Effector memory CD4-positive, alpha-beta T cell (primary cell): ENCODE results near the gene ADGRL4.

Source experiments
- DNase-seq, 3 donors: peaks; one replicate each; pipeline ENCODE4 v3.0.0-alpha.2; 2020
- H3K27ac ChIP-seq: 2 replicates; pipeline ENCODE4 v1.7.0; 2013; ENCODE audit warnings: mild to moderate bottlenecking, low read length, moderate library complexity; ENCODE audit not compliant: insufficient read depth, poor library complexity, severe bottlenecking
- H3K27me3 ChIP-seq: replicated peaks from 2 replicates; pipeline ENCODE4 v1.7.0; 2013; ENCODE audit warnings: mild to moderate bottlenecking, low read length; ENCODE audit not compliant: insufficient read depth, control insufficient read depth, poor library complexity, severe bottlenecking
- H3K36me3 ChIP-seq: 2 replicates; pipeline ENCODE4 v1.7.0; 2013; ENCODE audit warnings: mild to moderate bottlenecking, low read length, moderate library complexity; ENCODE audit not compliant: control insufficient read depth, insufficient read depth
- H3K4me1 ChIP-seq: 2 replicates; pipeline ENCODE4 v1.7.0; 2013; ENCODE audit warnings: low read length, mild to moderate bottlenecking; ENCODE audit not compliant: control insufficient read depth, insufficient read depth, poor library complexity, severe bottlenecking
- H3K4me3 ChIP-seq: 2 replicates; pipeline ENCODE4 v1.7.0; 2013; ENCODE audit warnings: low read length, low read depth, mild to moderate bottlenecking; ENCODE audit not compliant: insufficient read depth, poor library complexity, severe bottlenecking
- H3K9me3 ChIP-seq: 2 replicates; pipeline ENCODE4 v1.7.0; 2013; ENCODE audit warnings: mild to moderate bottlenecking, low read length, moderate library complexity; ENCODE audit not compliant: control insufficient read depth

The ADGRL4 gene

DNA sequence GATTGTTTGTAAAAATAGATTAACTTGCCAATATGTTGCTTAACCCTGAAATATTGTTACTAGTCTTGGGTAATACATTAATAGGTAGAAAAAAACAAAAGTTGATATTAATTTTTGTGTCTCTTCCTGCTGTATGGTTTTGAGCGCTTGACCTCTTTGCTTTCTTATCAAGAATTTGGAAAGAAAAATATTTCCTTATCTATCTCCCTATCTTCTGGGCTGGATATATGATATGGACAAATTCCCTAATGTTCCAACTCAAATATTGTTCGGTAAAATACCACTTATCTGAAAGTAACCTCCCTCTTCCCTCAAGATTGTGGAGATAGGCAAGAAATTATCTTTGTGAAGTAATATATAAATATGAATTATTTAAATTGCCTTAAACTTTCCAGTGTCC, 57.3 kb downstream of the ADGRL4 start:
- no peak for DNase-seq
- Histone ChIP-seq H3K9me3 (no peaks in the 10 kb centered on the region), H3K27me3 (no peaks in the 10 kb centered on the region), H3K4me1 (no peaks in the 10 kb centered on the region), H3K4me3 (no peak overlapping the region), H3K36me3 (no peaks in the 10 kb centered on the region), H3K27ac (no peak overlapping the region)

DNA sequence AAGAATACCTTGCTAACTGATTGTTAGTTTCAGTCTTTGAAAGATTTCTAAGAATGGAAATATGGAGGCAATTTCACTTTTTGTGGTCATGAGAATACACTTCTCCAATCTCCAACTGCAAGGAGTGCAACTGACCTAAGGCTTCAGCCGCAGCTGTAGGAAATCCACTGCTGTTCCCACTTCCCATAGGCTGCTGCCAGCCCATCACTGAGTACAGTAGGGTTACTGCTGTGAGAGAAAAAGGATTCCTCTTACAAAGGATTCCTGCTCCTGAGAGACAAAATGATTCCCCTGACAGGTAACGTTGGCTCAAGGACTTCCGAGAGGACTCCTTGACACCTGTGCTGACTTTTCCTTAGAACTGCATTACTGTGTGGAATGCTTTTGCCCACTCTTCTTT, 87.4 kb downstream of the ADGRL4 start:
- H3K27me3 ChIP-seq: no peaks in the 10 kb centered on the region
- no peak overlapping the region for H3K4me3 ChIP-seq
- no peaks in the 10 kb centered on the region for H3K36me3 ChIP-seq
- H3K9me3 ChIP-seq: no peaks in the 10 kb centered on the region
- H3K4me1 ChIP-seq: no peaks in the 10 kb centered on the region
- no peak for DNase-seq
- H3K27ac ChIP-seq: no peak overlapping the region

- Histone ChIP-seq H3K36me3 (no peaks in the 10 kb centered on the region), H3K9me3 (no peaks in the 10 kb centered on the region), H3K27me3 (no peaks in the 10 kb centered on the region), H3K27ac (no peak overlapping the region), H3K4me1 (no peaks in the 10 kb centered on the region), H3K4me3 (no peak overlapping the region)
- DNase-seq: no peak
These were observed 88.4 kb downstream of the ADGRL4 start for GRCh38 chr1:78918157-78918556.

DNA sequence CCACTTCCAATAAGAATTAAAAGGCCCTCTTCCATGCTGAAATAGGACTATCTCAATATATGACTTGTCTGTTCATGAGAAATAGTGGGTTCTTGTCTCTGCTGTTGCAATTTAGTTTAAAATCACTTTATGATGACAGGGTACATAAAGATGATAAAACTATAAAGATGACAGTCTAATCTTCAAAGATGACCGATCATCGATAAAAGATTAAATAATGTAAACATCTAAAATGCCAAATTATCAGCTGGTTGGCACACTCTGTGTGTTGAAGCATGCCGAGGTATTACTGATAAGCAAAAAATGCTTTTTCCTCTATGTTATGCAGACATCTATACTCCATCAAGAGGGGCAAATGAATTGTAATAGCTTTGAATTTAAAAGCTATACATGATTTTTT, 89.5 kb downstream of the ADGRL4 start:
- H3K4me1 ChIP-seq: no peaks in the 10 kb centered on the region
- no peak for DNase-seq
- no peak overlapping the region for H3K27ac ChIP-seq
- no peaks in the 10 kb centered on the region for H3K27me3 ChIP-seq
- no peak overlapping the region for H3K4me3 ChIP-seq
- H3K36me3 ChIP-seq: no peaks in the 10 kb centered on the region
- H3K9me3 ChIP-seq: no peaks in the 10 kb centered on the region

DNA sequence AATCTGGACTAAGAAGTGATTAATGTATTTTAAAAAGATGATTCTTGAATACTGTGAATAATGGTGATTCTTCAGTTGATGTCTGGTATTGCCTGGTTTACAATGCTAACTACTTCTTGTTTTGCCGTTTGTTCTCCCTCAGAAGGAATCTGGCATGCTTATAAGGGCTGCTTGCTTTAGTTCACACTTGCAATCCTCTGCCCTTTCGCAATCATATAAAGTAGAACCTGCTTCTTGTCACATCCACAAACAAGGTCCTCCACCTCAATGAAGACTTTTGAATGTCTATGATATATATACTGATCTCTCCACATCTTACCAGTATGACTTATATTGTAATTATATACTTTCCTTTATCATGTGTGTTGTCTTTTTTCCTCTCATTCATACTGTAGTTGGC, 92.6 kb downstream of the ADGRL4 start:
- Histone ChIP-seq H3K4me3 (no peak overlapping the region), H3K4me1 (no peaks in the 10 kb centered on the region), H3K9me3 (no peaks in the 10 kb centered on the region), H3K36me3 (no peaks in the 10 kb centered on the region), H3K27me3 (no peaks in the 10 kb centered on the region), H3K27ac (no peak overlapping the region)
- DNase-seq: no peak

DNA sequence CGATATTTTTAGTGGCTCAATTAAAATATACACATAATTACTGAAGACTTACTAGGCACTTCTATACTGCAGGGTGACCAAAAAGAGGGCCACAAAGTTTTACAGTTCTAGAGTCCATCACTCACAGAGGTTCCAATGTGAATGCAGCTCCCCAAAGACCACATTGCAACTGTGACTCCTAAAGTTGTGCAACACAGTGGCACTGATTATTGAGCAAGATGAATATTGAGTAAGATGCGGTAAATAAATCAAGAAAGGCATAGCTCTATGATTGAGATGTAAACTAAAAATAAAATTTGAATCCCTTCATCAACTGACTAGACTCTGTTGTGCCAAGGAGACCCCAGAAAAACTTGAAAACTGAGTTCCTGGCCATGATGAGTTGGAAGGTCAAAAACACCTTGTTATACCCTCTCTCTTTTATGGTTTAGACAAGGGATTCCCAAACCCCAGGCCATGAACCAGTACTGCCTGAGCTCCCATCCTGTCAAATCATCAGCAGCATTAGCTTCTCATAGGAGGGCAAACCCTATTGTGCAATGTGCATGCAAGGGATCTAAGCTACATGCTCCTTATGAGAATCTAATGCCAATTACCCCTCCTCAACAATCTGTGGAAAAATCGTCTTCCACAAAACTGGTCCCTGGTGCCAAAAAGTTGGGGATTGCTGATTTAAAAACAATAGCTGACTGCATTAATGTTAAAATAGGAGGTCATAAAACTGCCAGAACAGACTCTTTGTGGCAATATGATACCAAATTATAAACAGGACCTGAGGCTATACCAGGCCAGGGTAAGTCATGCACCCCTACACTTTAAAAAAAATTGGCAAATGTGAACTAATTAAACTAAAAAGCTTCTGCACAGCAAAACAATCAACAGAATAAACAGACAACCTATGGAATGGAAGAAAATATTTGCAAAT, 94.3 kb downstream of the ADGRL4 start:
- no peaks in the 10 kb centered on the region for H3K4me1 ChIP-seq
- no peaks in the 10 kb centered on the region for H3K9me3 ChIP-seq

GRCh38 chr1:78902641-78903040, 103.9 kb downstream of the ADGRL4 start:
- no peaks in the 10 kb centered on the region for H3K9me3 ChIP-seq
- no peaks in the 10 kb centered on the region for H3K4me1 ChIP-seq
- H3K27me3 ChIP-seq: no peaks in the 10 kb centered on the region
- H3K4me3 ChIP-seq: no peak overlapping the region
- no peak for DNase-seq
- no peaks in the 10 kb centered on the region for H3K36me3 ChIP-seq
- no peak overlapping the region for H3K27ac ChIP-seq

More for the DNA sequence above, 94.3 kb downstream of the ADGRL4 start:
- no peak overlapping the region for H3K27ac ChIP-seq
- no peaks in the 10 kb centered on the region for H3K36me3 ChIP-seq
- DNase-seq: no peak
- H3K4me3 ChIP-seq: no peak overlapping the region
- no peaks in the 10 kb centered on the region for H3K27me3 ChIP-seq

- Histone ChIP-seq H3K4me3 (no peak overlapping the region), H3K4me1 (no peaks in the 10 kb centered on the region), H3K27me3 (no peaks in the 10 kb centered on the region), H3K36me3 (no peaks in the 10 kb centered on the region), H3K27ac (no peak overlapping the region), H3K9me3 (no peaks in the 10 kb centered on the region)
- no peak for DNase-seq
These were observed 111.7 kb downstream of the ADGRL4 start for GRCh38 chr1:78894811-78895210.

- H3K27me3 ChIP-seq: no peaks in the 10 kb centered on the region
- H3K4me1 ChIP-seq: no peaks in the 10 kb centered on the region
- H3K4me3 ChIP-seq: no peak overlapping the region
- no peak for DNase-seq
- no peak overlapping the region for H3K27ac ChIP-seq
- no peaks in the 10 kb centered on the region for H3K9me3 ChIP-seq
- no peaks in the 10 kb centered on the region for H3K36me3 ChIP-seq
These were observed 114.2 kb downstream of the ADGRL4 start for GRCh38 chr1:78892260-78892840.

- Histone ChIP-seq H3K27me3 (no peaks in the 10 kb centered on the region), H3K9me3 (no peaks in the 10 kb centered on the region), H3K36me3 (no peaks in the 10 kb centered on the region), H3K4me1 (no peaks in the 10 kb centered on the region), H3K4me3 (no peak overlapping the region), H3K27ac (no peak overlapping the region)
- no peak for DNase-seq
These were observed 119.1 kb downstream of the ADGRL4 start for GRCh38 chr1:78887458-78887857.
